Raji (cell line): ENCODE measurements around the gene MMEL1.

Experiments
- POLR2A ChIP-seq: IDR thresholded peaks from 2 replicates; pipeline ENCODE4 v1.6.1; 2011; ENCODE audit warnings: low read depth, low read length, control low read depth; ENCODE audit not compliant: insufficient read depth

The MMEL1 gene

DNA sequence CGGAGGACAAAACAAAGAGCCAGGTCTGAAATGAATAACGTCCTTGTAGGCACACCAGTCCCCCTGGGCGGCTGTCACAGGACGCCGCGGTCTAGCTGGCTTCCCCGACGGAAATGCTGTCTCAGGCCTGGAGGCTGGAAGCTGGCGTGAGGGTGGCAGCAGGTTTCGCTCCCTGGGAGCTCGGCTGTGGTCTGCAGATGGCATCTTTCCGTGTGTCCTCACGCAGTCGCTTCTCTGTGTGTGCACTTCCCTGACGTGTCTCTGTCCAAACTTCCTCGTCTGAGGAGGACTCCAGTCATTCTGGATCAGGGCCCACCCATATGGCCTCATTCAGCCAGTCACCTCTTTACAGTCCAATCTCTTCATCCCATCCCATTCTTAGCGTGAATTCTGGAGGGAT is 62.5 kb downstream of the MMEL1 start:
- no peak for TF ChIP-seq POLR2A

DNA sequence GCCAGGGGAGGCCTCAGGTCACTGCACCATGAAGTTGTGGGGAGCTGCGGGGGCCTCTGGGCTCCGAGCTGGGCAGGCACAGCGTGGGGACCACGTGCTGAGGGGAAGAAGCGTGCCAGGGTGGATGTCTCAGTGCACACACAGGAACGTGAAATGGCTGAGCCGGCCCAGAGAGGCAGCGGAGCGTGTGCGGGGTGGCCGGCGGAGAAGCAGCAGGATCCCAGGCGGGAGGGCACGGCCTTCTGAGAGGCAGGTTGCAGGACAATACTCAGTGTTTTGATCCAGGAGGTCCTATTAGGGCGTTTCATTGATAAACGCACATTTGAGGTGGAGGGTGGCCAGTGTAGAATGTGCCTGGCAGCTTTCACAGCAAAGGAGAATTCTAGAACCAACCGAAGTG is 63.8 kb downstream of the MMEL1 start:
- TF ChIP-seq POLR2A, result no peak

DNA sequence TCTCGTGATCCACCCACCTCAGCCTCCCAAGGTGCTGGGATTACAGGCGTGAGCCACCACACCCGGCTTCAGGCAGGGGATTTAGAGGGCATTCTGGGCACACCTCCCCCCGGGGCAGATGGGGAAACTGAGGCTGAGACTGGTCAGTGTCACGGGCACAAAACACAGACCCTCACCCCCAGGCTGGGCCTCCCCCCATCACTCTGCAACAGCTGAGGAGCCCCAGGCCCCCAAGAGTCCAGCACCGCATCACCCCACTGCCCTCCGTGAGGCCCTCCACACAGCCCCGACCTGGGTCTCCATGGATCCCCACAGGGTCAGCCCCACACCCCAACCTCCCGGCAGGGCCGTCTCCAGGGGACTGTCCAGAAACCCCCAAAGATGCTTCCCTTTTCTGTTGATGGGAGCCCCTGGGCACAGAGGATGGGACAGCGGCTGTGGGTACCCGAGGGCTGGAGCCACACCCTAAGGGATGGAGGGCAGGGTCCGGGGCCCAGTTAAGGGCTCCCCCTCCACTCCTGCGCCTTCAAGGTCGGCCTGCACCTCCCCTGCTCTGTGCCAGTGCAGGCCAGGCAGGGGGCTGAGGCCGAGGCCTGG is 65.6 kb downstream of the MMEL1 start:
- TF ChIP-seq POLR2A, result no peak

DNA sequence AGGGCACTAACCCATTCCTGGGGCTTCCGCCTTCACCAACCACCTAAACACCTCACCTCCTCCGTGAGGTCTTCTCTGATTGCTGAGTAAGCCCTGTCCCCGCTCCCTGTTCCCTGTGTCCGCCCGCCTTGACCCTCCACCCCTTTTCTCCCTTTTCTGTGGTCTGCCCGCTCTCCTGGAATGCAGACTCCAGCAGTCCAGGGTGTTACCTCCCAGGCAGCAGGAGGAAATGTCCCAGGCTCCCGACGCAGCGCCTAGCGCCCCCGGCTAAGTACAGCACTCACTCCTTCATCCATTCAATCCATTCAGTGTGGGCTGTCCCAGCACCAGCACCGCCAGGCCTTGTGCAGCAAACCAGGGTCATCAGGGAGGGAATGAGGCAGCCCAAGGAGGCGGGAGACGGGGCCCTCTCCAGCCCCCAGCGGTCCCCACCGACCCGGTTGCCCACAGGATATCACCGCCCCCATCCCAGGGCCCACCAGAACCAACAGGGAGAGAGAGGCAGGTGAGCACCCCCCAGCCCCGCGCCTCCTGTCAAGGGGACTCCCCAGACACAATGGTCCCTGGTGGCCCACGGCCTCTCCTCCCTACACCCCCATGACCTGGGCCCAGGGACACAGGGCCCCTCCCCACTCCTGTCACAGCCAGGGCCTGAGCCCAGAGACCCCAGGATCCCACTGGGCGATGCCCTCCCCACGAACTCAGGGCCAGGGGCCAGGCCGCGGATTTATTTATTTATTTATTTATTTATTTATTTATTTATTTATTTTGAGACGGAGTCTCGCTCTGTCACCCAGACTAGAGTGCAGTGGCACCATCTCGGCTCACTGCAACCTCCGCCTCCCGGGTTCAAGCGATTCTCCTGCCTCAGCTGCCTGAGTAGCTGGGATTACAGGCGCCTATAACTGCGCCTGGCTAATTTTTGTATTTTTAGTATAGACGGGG is 66.4 kb downstream of the MMEL1 start:
- no peak for TF ChIP-seq POLR2A

GRCh38 chr1:2564815-2565374 is 67.9 kb downstream of the MMEL1 start:
- no peak for TF ChIP-seq POLR2A

GRCh38 chr1:2564006-2564814 is 68.6 kb downstream of the MMEL1 start:
- TF ChIP-seq POLR2A, result no peak

DNA sequence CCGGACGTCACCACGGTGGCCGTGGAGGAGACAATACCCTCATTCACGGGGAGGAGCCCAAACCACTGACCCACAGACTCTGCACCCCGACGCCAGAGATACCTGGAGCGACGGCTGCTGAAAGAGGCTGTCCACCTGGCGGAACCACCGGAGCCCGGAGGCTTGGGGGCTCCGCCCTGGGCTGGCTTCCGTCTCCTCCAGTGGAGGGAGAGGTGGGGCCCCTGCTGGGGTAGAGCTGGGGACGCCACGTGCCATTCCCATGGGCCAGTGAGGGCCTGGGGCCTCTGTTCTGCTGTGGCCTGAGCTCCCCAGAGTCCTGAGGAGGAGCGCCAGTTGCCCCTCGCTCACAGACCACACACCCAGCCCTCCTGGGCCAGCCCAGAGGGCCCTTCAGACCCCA is 69.6 kb downstream of the MMEL1 start:
- TF ChIP-seq POLR2A, result no peak

GRCh38 chr1:2561898-2562895 is 70.6 kb downstream of the MMEL1 start:
- no peak for TF ChIP-seq POLR2A

GRCh38 chr1:2561446-2561845 is 71.4 kb downstream of the MMEL1 start:
- TF ChIP-seq POLR2A, result no peak

GRCh38 chr1:2560299-2561073 is 72.3 kb downstream of the MMEL1 start:
- TF ChIP-seq POLR2A, result no peak

GRCh38 chr1:2559509-2560298 is 73.1 kb downstream of the MMEL1 start:
- TF ChIP-seq POLR2A, result no peak

- TF ChIP-seq POLR2A, result no peak
Observed at GRCh38 chr1:2558861-2559260, 74.0 kb downstream of the MMEL1 start.

GRCh38 chr1:2558420-2558819 is 74.4 kb downstream of the MMEL1 start:
- no peak for TF ChIP-seq POLR2A
